ENCODE results near the gene KCNQ2.

The KCNQ2 gene

DNA sequence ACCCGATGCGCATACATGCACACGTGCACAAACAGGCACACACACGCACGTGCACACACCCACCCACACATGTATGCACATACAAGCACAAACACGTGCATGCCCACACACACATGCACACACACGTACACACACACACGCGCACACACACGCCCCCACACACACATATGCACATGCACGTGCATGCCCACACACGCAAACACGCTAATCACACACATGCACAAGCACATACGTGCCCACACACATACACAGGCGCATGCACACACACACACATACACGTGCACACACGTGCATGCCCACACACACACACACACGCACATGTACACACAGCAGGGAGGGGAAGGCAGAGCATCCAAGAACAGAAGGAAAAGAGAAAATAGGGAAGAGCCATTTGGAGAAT, 84.5 kb downstream of the KCNQ2 start:
- Histone ChIP-seq H3K4ac (ENCODE audit: low read length) (peak overlapping the region; percentile 71), H3K9me3 (replicated peaks in 1 of 2; ENCODE audit: control insufficient read depth in 2 of 2, insufficient read depth in 1 of 2, low read depth in 1 of 2, low read length in 2 of 2) (peaks cover 21 to 27% of the 10 kb centered on the region in 2 donors), H3K27ac (replicated peaks; ENCODE audit: low read length) (no peak overlapping the region), H2BK120ac (ENCODE audit: low read depth, low read length) (no peak overlapping the region), H3K79me1 (ENCODE audit: low read depth, low read length) (peaks cover 4% of the 10 kb centered on the region), H3K27me3 (ENCODE audit: control insufficient read depth in 3 of 3, insufficient read depth in 3 of 3, low read depth in 1 of 3, low read length in 3 of 3) (peaks cover 0 to 7% (median 6%) of the 10 kb centered on the region in 3 experiments), H3K18ac (ENCODE audit: low read length) (peak overlapping the region; percentile 48), H2BK12ac (ENCODE audit: low read length) (peak overlapping the region; percentile 87), H4K91ac (ENCODE audit: low read depth, low read length, poor library complexity) (peak overlapping the region; percentile 66), H2AK5ac (ENCODE audit: low read depth, low read length) (peak overlapping the region; percentile 0), H2AFZ (ENCODE audit: low read length) (no peak overlapping the region), H2BK5ac (ENCODE audit: low read length) (no peak overlapping the region), H2BK15ac (ENCODE audit: low read length) (no peak overlapping the region), H3K14ac (ENCODE audit: low read length) (peak overlapping the region; percentile 92), H3K4me2 (ENCODE audit: insufficient read depth, low read length, poor library complexity, severe bottlenecking) (no peak overlapping the region), H3K9ac (ENCODE audit: low read depth, low read length, poor library complexity) (peak overlapping the region; percentile 75), H3K23ac (ENCODE audit: low read depth, low read length, poor library complexity) (peak overlapping the region; percentile 48), H3K4me3 (ENCODE audit: low read length in 2 of 2) (peak overlapping the region in 1 of 2 donors; percentile 70), H4K8ac (ENCODE audit: low read depth, low read length) (peak overlapping the region; percentile 53), H3K4me1 (ENCODE audit: control insufficient read depth in 2 of 2, insufficient read depth in 1 of 2, low read depth in 1 of 2, low read length in 2 of 2) (peaks cover 0 to 4% of the 10 kb centered on the region in 2 donors), H3K36me3 (replicated peaks in 1 of 2; ENCODE audit: control insufficient read depth in 2 of 2, insufficient read depth in 2 of 2, low read length in 2 of 2) (peaks cover 0 to 3% of the 10 kb centered on the region in 2 donors)
- DNase-seq (ENCODE audit: low spot score), result no peak
- WGBS, 2 donors (ENCODE audit: extremely low coverage in 2 of 2, insufficient read length in 2 of 2, insufficient replicate concordance in 1 of 2), result no CpG with 5 or more reads among the region's 18 CpGs

DNA sequence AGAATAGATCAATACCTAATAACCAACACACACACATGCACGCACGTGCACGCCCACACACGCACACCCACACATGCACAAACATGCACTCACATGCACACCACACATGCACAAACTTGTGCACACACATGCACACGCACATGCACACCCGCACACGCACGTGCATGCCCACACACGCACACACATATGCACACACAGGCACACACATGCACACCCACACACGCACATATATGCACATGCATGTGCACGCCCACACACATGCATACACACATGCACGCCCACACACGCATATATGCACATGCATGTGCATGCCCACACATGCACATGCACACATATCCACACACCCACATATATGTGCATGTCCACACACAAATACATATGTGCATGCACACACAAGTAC, 85.1 kb downstream of the KCNQ2 start:
- Histone ChIP-seq H3K4me2 (ENCODE audit: insufficient read depth, low read length, poor library complexity, severe bottlenecking) (no peak overlapping the region), H3K9ac (ENCODE audit: low read depth, low read length, poor library complexity) (peak overlapping the region; percentile 75), H4K91ac (ENCODE audit: low read depth, low read length, poor library complexity) (no peak overlapping the region), H3K27me3 (ENCODE audit: control insufficient read depth in 3 of 3, insufficient read depth in 3 of 3, low read depth in 1 of 3, low read length in 3 of 3) (peaks cover 0 to 7% (median 6%) of the 10 kb centered on the region in 3 experiments), H3K79me1 (ENCODE audit: low read depth, low read length) (peaks cover 4% of the 10 kb centered on the region), H3K27ac (replicated peaks; ENCODE audit: low read length) (no peak overlapping the region), H3K4me1 (ENCODE audit: control insufficient read depth in 2 of 2, insufficient read depth in 1 of 2, low read depth in 1 of 2, low read length in 2 of 2) (peaks cover 0 to 4% of the 10 kb centered on the region in 2 donors), H3K4ac (ENCODE audit: low read length) (peak overlapping the region; percentile 71), H2AFZ (ENCODE audit: low read length) (no peak overlapping the region), H3K18ac (ENCODE audit: low read length) (peak overlapping the region; percentile 0), H2BK120ac (ENCODE audit: low read depth, low read length) (no peak overlapping the region), H3K36me3 (replicated peaks in 1 of 2; ENCODE audit: control insufficient read depth in 2 of 2, insufficient read depth in 2 of 2, low read length in 2 of 2) (peaks cover 0 to 3% of the 10 kb centered on the region in 2 donors), H2BK15ac (ENCODE audit: low read length) (no peak overlapping the region), H3K14ac (ENCODE audit: low read length) (peak overlapping the region; percentile 92), H3K4me3 (ENCODE audit: low read length in 2 of 2) (peak overlapping the region in 1 of 2 donors; percentile 70), H2AK5ac (ENCODE audit: low read depth, low read length) (peak overlapping the region; percentile 0), H2BK12ac (ENCODE audit: low read length) (no peak overlapping the region), H3K23ac (ENCODE audit: low read depth, low read length, poor library complexity) (peak overlapping the region; percentile 48), H2BK5ac (ENCODE audit: low read length) (no peak overlapping the region), H3K9me3 (replicated peaks in 1 of 2; ENCODE audit: control insufficient read depth in 2 of 2, insufficient read depth in 1 of 2, low read depth in 1 of 2, low read length in 2 of 2) (peaks cover 21 to 23% of the 10 kb centered on the region in 2 donors), H4K8ac (ENCODE audit: low read depth, low read length) (peak overlapping the region; percentile 53)
- no peak for DNase-seq (ENCODE audit: low spot score)
- no CpG with 5 or more reads among the region's 13 CpGs for WGBS, 2 donors (ENCODE audit: extremely low coverage in 2 of 2, insufficient read length in 2 of 2, insufficient replicate concordance in 1 of 2)

DNA sequence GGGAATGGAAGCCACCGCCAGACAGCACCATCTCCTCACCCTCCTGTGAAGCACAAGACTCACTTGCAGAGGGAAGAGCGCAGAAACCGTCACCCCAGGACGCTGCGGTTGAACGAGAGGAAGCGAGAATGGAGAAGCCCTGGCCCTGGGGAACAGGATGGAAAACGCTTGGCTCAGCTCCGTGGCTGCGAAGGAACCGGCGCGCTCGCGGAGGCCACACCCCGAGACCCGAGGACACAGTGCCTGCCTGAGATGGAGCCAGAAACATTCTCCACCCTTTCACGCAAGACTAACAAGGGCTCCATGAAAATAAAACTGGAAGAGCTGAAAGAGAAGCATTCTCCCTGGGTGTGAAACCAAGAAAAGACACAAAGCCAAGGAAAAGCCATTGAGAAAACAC, 86.0 kb downstream of the KCNQ2 start:
- H3K9ac ChIP-seq (ENCODE audit: low read depth, low read length, poor library complexity), result no peak overlapping the region

DNA sequence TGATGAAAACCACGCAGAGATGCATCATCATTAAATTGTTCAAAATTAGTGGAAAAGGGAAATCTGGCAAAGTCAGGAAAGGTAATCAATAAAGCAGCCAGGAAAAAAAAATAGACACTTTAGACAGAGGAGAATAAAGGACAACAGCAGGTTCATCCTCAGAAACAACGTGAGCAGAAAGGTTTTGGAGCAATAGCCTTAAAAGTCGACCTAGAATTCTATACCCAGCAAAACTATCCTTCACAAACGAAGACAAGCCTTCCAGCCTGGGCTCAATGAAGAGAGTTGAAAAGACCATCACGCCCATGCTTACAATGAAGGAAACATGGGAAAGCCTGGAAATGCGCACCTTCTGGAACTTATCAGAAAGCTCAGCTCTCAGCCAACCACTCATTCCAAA, 86.6 kb downstream of the KCNQ2 start:
- Histone ChIP-seq H3K9me3 (replicated peaks in 1 of 2; ENCODE audit: control insufficient read depth in 2 of 2, insufficient read depth in 1 of 2, low read depth in 1 of 2, low read length in 2 of 2) (peaks cover 15 to 21% of the 10 kb centered on the region in 2 donors), H2BK5ac (ENCODE audit: low read length) (no peak overlapping the region), H2AFZ (ENCODE audit: low read length) (no peak overlapping the region), H3K14ac (ENCODE audit: low read length) (no peak overlapping the region), H2BK120ac (ENCODE audit: low read depth, low read length) (no peak overlapping the region), H2AK5ac (ENCODE audit: low read depth, low read length) (no peak overlapping the region), H2BK12ac (ENCODE audit: low read length) (no peak overlapping the region), H4K91ac (ENCODE audit: low read depth, low read length, poor library complexity) (no peak overlapping the region), H3K36me3 (replicated peaks in 1 of 2; ENCODE audit: control insufficient read depth in 2 of 2, insufficient read depth in 2 of 2, low read length in 2 of 2) (peaks cover 0 to 3% of the 10 kb centered on the region in 2 donors), H3K9ac (ENCODE audit: low read depth, low read length, poor library complexity) (no peak overlapping the region), H3K4me3 (ENCODE audit: low read length in 2 of 2) (no peak overlapping the region), H3K4me2 (ENCODE audit: insufficient read depth, low read length, poor library complexity, severe bottlenecking) (no peak overlapping the region), H3K4ac (ENCODE audit: low read length) (no peak overlapping the region), H2BK15ac (ENCODE audit: low read length) (no peak overlapping the region), H3K27ac (replicated peaks; ENCODE audit: low read length) (no peak overlapping the region), H3K27me3 (ENCODE audit: control insufficient read depth in 3 of 3, insufficient read depth in 3 of 3, low read depth in 1 of 3, low read length in 3 of 3) (peaks cover 0 to 6% (median 4%) of the 10 kb centered on the region in 3 experiments), H3K23ac (ENCODE audit: low read depth, low read length, poor library complexity) (no peak overlapping the region), H3K18ac (ENCODE audit: low read length) (no peak overlapping the region), H3K4me1 (ENCODE audit: control insufficient read depth in 2 of 2, insufficient read depth in 1 of 2, low read depth in 1 of 2, low read length in 2 of 2) (peaks cover 4 to 7% of the 10 kb centered on the region in 2 donors), H4K8ac (ENCODE audit: low read depth, low read length) (no peak overlapping the region), H3K79me1 (ENCODE audit: low read depth, low read length) (peaks cover 4% of the 10 kb centered on the region)
- no peak for DNase-seq (ENCODE audit: low spot score)
- WGBS, 2 donors (ENCODE audit: extremely low coverage in 2 of 2, insufficient read length in 2 of 2, insufficient replicate concordance in 1 of 2), result no CpG with 5 or more reads among the region's 6 CpGs

More for the DNA sequence above, 86.0 kb downstream of the KCNQ2 start:
- H2AK5ac ChIP-seq (ENCODE audit: low read depth, low read length), result no peak overlapping the region
- H4K8ac ChIP-seq (ENCODE audit: low read depth, low read length), result no peak overlapping the region
- H3K79me1 ChIP-seq (ENCODE audit: low read depth, low read length), result peaks cover 4% of the 10 kb centered on the region
- H3K18ac ChIP-seq (ENCODE audit: low read length), result no peak overlapping the region
- H2BK5ac ChIP-seq (ENCODE audit: low read length), result no peak overlapping the region
- H3K9me3 ChIP-seq (replicated peaks in 1 of 2; ENCODE audit: control insufficient read depth in 2 of 2, insufficient read depth in 1 of 2, low read depth in 1 of 2, low read length in 2 of 2), result peaks cover 19 to 21% of the 10 kb centered on the region in 2 donors
- H3K4ac ChIP-seq (ENCODE audit: low read length), result no peak overlapping the region
- no peak overlapping the region for H3K4me3 ChIP-seq (ENCODE audit: low read length in 2 of 2)
- no peak overlapping the region for H3K27ac ChIP-seq (replicated peaks; ENCODE audit: low read length)
- H2BK15ac ChIP-seq (ENCODE audit: low read length), result no peak overlapping the region
- WGBS, 2 donors (ENCODE audit: extremely low coverage in 2 of 2, insufficient read length in 2 of 2, insufficient replicate concordance in 1 of 2), result no CpG with 5 or more reads among the region's 18 CpGs
- no peak overlapping the region for H3K23ac ChIP-seq (ENCODE audit: low read depth, low read length, poor library complexity)
- H2AFZ ChIP-seq (ENCODE audit: low read length), result no peak overlapping the region
- peaks cover 3 to 4% of the 10 kb centered on the region in 2 donors for H3K4me1 ChIP-seq (ENCODE audit: control insufficient read depth in 2 of 2, insufficient read depth in 1 of 2, low read depth in 1 of 2, low read length in 2 of 2)
- no peak overlapping the region for H2BK12ac ChIP-seq (ENCODE audit: low read length)
- no peak overlapping the region for H4K91ac ChIP-seq (ENCODE audit: low read depth, low read length, poor library complexity)
- DNase-seq (ENCODE audit: low spot score), result no peak
- no peak overlapping the region for H3K4me2 ChIP-seq (ENCODE audit: insufficient read depth, low read length, poor library complexity, severe bottlenecking)
- no peak overlapping the region for H3K14ac ChIP-seq (ENCODE audit: low read length)
- peaks cover 0 to 3% of the 10 kb centered on the region in 2 donors for H3K36me3 ChIP-seq (replicated peaks in 1 of 2; ENCODE audit: control insufficient read depth in 2 of 2, insufficient read depth in 2 of 2, low read length in 2 of 2)
- H2BK120ac ChIP-seq (ENCODE audit: low read depth, low read length), result no peak overlapping the region
- peaks cover 0 to 6% (median 4%) of the 10 kb centered on the region in 3 experiments for H3K27me3 ChIP-seq (ENCODE audit: control insufficient read depth in 3 of 3, insufficient read depth in 3 of 3, low read depth in 1 of 3, low read length in 3 of 3)

All from neuronal stem cell (in vitro differentiated cells).